HepG2 (cell line): ENCODE results near the gene RNU5B-1. TPM values are rescaled to one million over a fixed set of nuclear protein-coding genes. Genes with fewer than 3 reads are reported as not detected.

Experiments used
- HNF4G ChIP-seq, 2 experiments: sonication (generic) in 1 of 2; formaldehyde crosslinking in 1 of 2; IDR thresholded peaks; 2 replicates each; pipeline versions ENCODE4 v1.4.0 to v1.6.1; 2011 to 2020; ENCODE audit warnings: borderline replicate concordance in 2 of 2, low read depth in 2 of 2, mild to moderate bottlenecking in 2 of 2, low read length in 1 of 2, missing genetic modification reagents in 1 of 2, moderate library complexity in 1 of 2
- HNRNPL ChIP-seq: fragments of 200-400 bp; formaldehyde crosslinking; IDR thresholded peaks from 2 replicates; pipeline ENCODE4 v1.6.1; 2017; ENCODE audit warnings: mild to moderate bottlenecking, low read depth, low read length
- HOXA7 ChIP-seq: sonication (generic); formaldehyde crosslinking; IDR thresholded peaks from 2 replicates; pipeline ENCODE4 v1.8.1; 2022; ENCODE audit warnings: mild to moderate bottlenecking, missing genetic modification reagents, moderate library complexity
- LRRFIP1 ChIP-seq: sonication (generic); formaldehyde crosslinking; conservative IDR thresholded peaks from 2 replicates; pipeline ENCODE4 v1.4.0; 2020; ENCODE audit warnings: missing genetic modification reagents
- MIER3 ChIP-seq: IDR thresholded peaks from 2 replicates; pipeline ENCODE4 v1.6.1; 2016; ENCODE audit warnings: missing compliant biosample characterization, borderline replicate concordance
- PAWR ChIP-seq: sonication (generic); formaldehyde crosslinking; IDR thresholded peaks from 2 replicates; pipeline ENCODE4 v1.4.0; 2020; ENCODE audit warnings: missing genetic modification reagents, mild to moderate bottlenecking, borderline replicate concordance
- SOX13 ChIP-seq, 3 experiments: fragments of 450-650 bp in 1 of 3; sonication (generic) in 1 of 3; formaldehyde crosslinking in 1 of 3; IDR thresholded peaks in 2 of 3; conservative IDR thresholded peaks in 1 of 3; 2 replicates each; pipeline versions ENCODE4 v1.5.0 to v1.6.1; 2016 to 2020; ENCODE audit warnings: antibody characterized with exemption in 1 of 3, mild to moderate bottlenecking in 1 of 3, missing compliant biosample characterization in 1 of 3, missing genetic modification reagents in 1 of 3, moderate library complexity in 1 of 3
- ZBTB20 ChIP-seq: sonication (generic); formaldehyde crosslinking; IDR thresholded peaks from 2 replicates; pipeline ENCODE4 v1.8.1; 2023; ENCODE audit warnings: missing genetic modification reagents, low read depth, mild to moderate bottlenecking, borderline replicate concordance
- ZBTB46 ChIP-seq: sonication (generic); formaldehyde crosslinking; IDR thresholded peaks from 2 replicates; pipeline ENCODE4 v1.4.0; 2020; ENCODE audit warnings: mild to moderate bottlenecking, missing genetic modification reagents, borderline replicate concordance
- ZBTB7A ChIP-seq: sonication (generic); formaldehyde crosslinking; IDR thresholded peaks from 2 replicates; pipeline ENCODE4 v1.8.0; 2022; ENCODE audit warnings: mild to moderate bottlenecking, missing genetic modification reagents
- ZNF317 ChIP-seq: sonication (generic); formaldehyde crosslinking; IDR thresholded peaks from 2 replicates; pipeline ENCODE4 v1.5.0; 2020; ENCODE audit warnings: mild to moderate bottlenecking, missing genetic modification reagents
- ZNF484 ChIP-seq: sonication (generic); formaldehyde crosslinking; IDR thresholded peaks from 2 replicates; pipeline ENCODE4 v1.5.1; 2020; ENCODE audit warnings: mild to moderate bottlenecking, low read depth, missing genetic modification reagents, borderline replicate concordance
- ZNF782 ChIP-seq: sonication (generic); formaldehyde crosslinking; IDR thresholded peaks from 2 replicates; pipeline ENCODE4 v1.4.0; 2020; ENCODE audit warnings: missing genetic modification reagents, mild to moderate bottlenecking, borderline replicate concordance
- polyA plus RNA-seq, 8 experiments: library from polyadenylated mRNA; depleted of rRNA in 3 of 8; stranded (reverse) in 7 of 8; unstranded in 1 of 8; fragments of >200 nt; fragmentation: Illumina TruSeq in 4 of 8; extraction: Trizol in 4 of 8; gene quantifications; 2 replicates each; pipeline versions ENCODE4 v1.2.1 to v1.2.3, GENCODE V29; 2011 to 2016; ENCODE audit warnings: low read depth in 4 of 8, missing spikeins in 1 of 8, mixed read lengths in 1 of 8; ENCODE audit not compliant: insufficient read depth in 1 of 8
- total RNA-seq, 5 experiments: library from RNA; depleted of rRNA; stranded (reverse); fragments of >200 nt; fragmentation: Illumina TruSeq; extraction: Trizol; gene quantifications; 2 replicates each; pipeline ENCODE4 v1.2.3, GENCODE V29; 2016; ENCODE audit warnings: low read depth in 1 of 5
- TF ChIP-seq, protein P1 (sequence below): sonication (generic); formaldehyde crosslinking; IDR thresholded peaks from 2 replicates; pipeline ENCODE4 v1.4.0; 2020; ENCODE audit warnings: missing genetic modification reagents
- TF ChIP-seq, protein P2 (sequence below): sonication (generic); formaldehyde crosslinking; IDR thresholded peaks from 2 replicates; pipeline ENCODE4 v1.8.1; 2023; ENCODE audit warnings: mild to moderate bottlenecking, missing genetic modification reagents
- TF ChIP-seq, protein P3 (sequence below): sonication (generic); formaldehyde crosslinking; IDR thresholded peaks from 2 replicates; pipeline ENCODE4 v1.4.0; 2020; ENCODE audit warnings: missing genetic modification reagents, borderline replicate concordance

RNU5B-1 gene
- total and polyA plus RNA-seq, 2 of the 13 experiments (the other 11 are each of a cell fraction or from before 2014, with no cell fraction given), result 1,646 TPM; not detected in 1

- no peak for TF ChIP-seq LRRFIP1 (CRISPR knock-in tag)
- peak; percentile 50; the same call in 1 of the 2 replicates for TF ChIP-seq ZNF317
- TF ChIP-seq, protein P1, sequence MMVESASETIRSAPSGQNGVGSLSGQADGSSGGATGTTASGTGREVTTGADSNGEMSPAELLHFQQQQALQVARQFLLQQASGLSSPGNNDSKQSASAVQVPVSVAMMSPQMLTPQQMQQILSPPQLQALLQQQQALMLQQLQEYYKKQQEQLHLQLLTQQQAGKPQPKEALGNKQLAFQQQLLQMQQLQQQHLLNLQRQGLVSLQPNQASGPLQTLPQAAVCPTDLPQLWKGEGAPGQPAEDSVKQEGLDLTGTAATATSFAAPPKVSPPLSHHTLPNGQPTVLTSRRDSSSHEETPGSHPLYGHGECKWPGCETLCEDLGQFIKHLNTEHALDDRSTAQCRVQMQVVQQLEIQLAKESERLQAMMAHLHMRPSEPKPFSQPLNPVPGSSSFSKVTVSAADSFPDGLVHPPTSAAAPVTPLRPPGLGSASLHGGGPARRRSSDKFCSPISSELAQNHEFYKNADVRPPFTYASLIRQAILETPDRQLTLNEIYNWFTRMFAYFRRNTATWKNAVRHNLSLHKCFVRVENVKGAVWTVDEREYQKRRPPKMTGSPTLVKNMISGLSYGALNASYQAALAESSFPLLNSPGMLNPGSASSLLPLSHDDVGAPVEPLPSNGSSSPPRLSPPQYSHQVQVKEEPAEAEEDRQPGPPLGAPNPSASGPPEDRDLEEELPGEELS (CRISPR knock-in tag), result peak; percentile 61
- no peak for TF ChIP-seq ZNF782 (CRISPR knock-in tag)
- TF ChIP-seq ZNF484, result no peak
- TF ChIP-seq, protein P2, sequence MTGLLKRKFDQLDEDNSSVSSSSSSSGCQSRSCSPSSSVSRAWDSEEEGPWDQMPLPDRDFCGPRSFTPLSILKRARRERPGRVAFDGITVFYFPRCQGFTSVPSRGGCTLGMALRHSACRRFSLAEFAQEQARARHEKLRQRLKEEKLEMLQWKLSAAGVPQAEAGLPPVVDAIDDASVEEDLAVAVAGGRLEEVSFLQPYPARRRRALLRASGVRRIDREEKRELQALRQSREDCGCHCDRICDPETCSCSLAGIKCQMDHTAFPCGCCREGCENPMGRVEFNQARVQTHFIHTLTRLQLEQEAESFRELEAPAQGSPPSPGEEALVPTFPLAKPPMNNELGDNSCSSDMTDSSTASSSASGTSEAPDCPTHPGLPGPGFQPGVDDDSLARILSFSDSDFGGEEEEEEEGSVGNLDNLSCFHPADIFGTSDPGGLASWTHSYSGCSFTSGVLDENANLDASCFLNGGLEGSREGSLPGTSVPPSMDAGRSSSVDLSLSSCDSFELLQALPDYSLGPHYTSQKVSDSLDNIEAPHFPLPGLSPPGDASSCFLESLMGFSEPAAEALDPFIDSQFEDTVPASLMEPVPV, result peak; percentile 46; the same call in 1 of the 2 replicates
- TF ChIP-seq HNRNPL, result no peak
- peak; percentile 68; the same call in 1 of the 2 replicates for TF ChIP-seq SOX13 (IDR thresholded peaks at IDR 0.05)
- TF ChIP-seq SOX13 (CRISPR knock-in tag; conservative IDR thresholded peaks at IDR 0.05 in 1 of 2, IDR thresholded peaks at IDR 0.05 in 1 of 2), result peak; percentile 48 to 99; a peak in 3 of 4 replicates
- TF ChIP-seq, protein P3, sequence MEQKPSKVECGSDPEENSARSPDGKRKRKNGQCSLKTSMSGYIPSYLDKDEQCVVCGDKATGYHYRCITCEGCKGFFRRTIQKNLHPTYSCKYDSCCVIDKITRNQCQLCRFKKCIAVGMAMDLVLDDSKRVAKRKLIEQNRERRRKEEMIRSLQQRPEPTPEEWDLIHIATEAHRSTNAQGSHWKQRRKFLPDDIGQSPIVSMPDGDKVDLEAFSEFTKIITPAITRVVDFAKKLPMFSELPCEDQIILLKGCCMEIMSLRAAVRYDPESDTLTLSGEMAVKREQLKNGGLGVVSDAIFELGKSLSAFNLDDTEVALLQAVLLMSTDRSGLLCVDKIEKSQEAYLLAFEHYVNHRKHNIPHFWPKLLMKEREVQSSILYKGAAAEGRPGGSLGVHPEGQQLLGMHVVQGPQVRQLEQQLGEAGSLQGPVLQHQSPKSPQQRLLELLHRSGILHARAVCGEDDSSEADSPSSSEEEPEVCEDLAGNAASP (CRISPR knock-in tag), result peak; percentile 77
- TF ChIP-seq ZBTB7A (CRISPR knock-in tag), result no peak
- TF ChIP-seq ZBTB20, result no peak
- no peak for TF ChIP-seq PAWR (CRISPR knock-in tag)
- peak; percentile 23; the same call in 1 of the 2 replicates for TF ChIP-seq HNF4G (IDR thresholded peaks at IDR 0.05; ENCODE audit: borderline replicate concordance, low read depth, low read length)
- TF ChIP-seq HNF4G (CRISPR knock-in tag; IDR thresholded peaks at IDR 0.05; ENCODE audit: borderline replicate concordance, low read depth), result no peak
- no peak for TF ChIP-seq HOXA7
- peak; percentile 55; the same call in 1 of the 2 replicates for TF ChIP-seq MIER3 (CRISPR knock-in tag)
- TF ChIP-seq ZBTB46 (CRISPR knock-in tag), result peak; percentile 54; the same call in 1 of the 2 replicates
Observed at GRCh38 chr15:65304381-65305149, at the start of gene RNU5B-1 (continued).
